NB4 (cell line): ENCODE measurements around the gene SEMA6D.

Experiments
- DNase-seq: peaks from one replicate; pipeline ENCODE4 v3.0.0; 2010; ENCODE audit warnings: low read depth
- H3K4me3 ChIP-seq: one replicate; pipeline ENCODE4 v1.5.1; 2011; ENCODE audit warnings: mild to moderate bottlenecking, low read depth, low read length, moderate library complexity
- CTCF ChIP-seq: IDR thresholded peaks from one replicate; pipeline ENCODE4 v1.5.1; 2012; ENCODE audit warnings: low read depth, low read length
- MAX ChIP-seq: IDR thresholded peaks from 2 replicates; pipeline ENCODE4 v1.6.1; 2011; ENCODE audit warnings: low read depth, low read length
- MYC ChIP-seq: IDR thresholded peaks from 2 replicates; pipeline ENCODE4 v1.6.1; 2011; ENCODE audit warnings: low read depth, low read length
- POLR2A ChIP-seq: IDR thresholded peaks from 2 replicates; pipeline ENCODE4 v1.6.1; 2011; ENCODE audit warnings: mild to moderate bottlenecking; ENCODE audit not compliant: insufficient read length; ENCODE audit errors: extremely low read depth

The SEMA6D gene

GRCh38 chr15:47792231-47792630 lies 74.9 kb downstream of the SEMA6D start:
- DNase-seq: no peak
- no peak for TF ChIP-seq POLR2A
- no peak for TF ChIP-seq CTCF
- TF ChIP-seq MYC: no peak
- TF ChIP-seq MAX: no peak
- no peak overlapping the region for H3K4me3 ChIP-seq

GRCh38 chr15:47794252-47794914 lies 77.1 kb downstream of the SEMA6D start:
- no peak for DNase-seq
- TF ChIP-seq POLR2A (no peak), CTCF (no peak), MAX (no peak), MYC (no peak)
- no peak overlapping the region for H3K4me3 ChIP-seq

- TF ChIP-seq CTCF: no peak
- TF ChIP-seq MAX: no peak
- no peak for TF ChIP-seq MYC
- TF ChIP-seq POLR2A: no peak
These were observed 78.6 kb downstream of the SEMA6D start for GRCh38 chr15:47795864-47796263.

GRCh38 chr15:47796339-47796738 lies 79.0 kb downstream of the SEMA6D start:
- DNase-seq: no peak
- no peak overlapping the region for H3K4me3 ChIP-seq
- no peak for TF ChIP-seq MAX
- TF ChIP-seq POLR2A: no peak
- TF ChIP-seq CTCF: no peak
- no peak for TF ChIP-seq MYC

More at GRCh38 chr15:47795864-47796263, 78.6 kb downstream of the SEMA6D start:
- no peak for DNase-seq
- H3K4me3 ChIP-seq: no peak overlapping the region

- TF ChIP-seq POLR2A (no peak), MAX (no peak), MYC (no peak), CTCF (no peak)
- no peak for DNase-seq
- H3K4me3 ChIP-seq: no peak overlapping the region
These were observed 79.5 kb downstream of the SEMA6D start for GRCh38 chr15:47796830-47797229.
